GM18951 (cell line): Measurements from ENCODE around the gene CHGA.

ENCODE experiments used
- POLR2A ChIP-seq: IDR thresholded peaks from 4 replicates; pipeline ENCODE4 v1.6.1; 2011; ENCODE audit warnings: mild to moderate bottlenecking; ENCODE audit not compliant: insufficient read length, insufficient read depth; ENCODE audit errors: extremely low read depth
- in situ Hi-C: fragments of 300-500 bp; cut with MboI; formaldehyde crosslinking; loops from one replicate; pipeline ENCODE4 v1.12.0; 2022; ENCODE audit warnings: low sequenced_read_pairs, mixed read lengths, inconsistent platforms; ENCODE audit not compliant: unreplicated experiment

The CHGA gene

GRCh38 chr14:92922883-92923743, at the start of gene CHGA:
TSS of gene CHGA (plus strand) at chr14:92923150. CDS start at chr14:92923360, 210 bp downstream.
- in situ Hi-C loops: no loop called here
- no peak for TF ChIP-seq POLR2A

GRCh38 chr14:92874962-92875661, 47.8 kb upstream of the CHGA start:
- in situ Hi-C loops: no loop called here
- TF ChIP-seq POLR2A: no peak

GRCh38 chr14:92877757-92878431, 45.1 kb upstream of the CHGA start:
- no peak for TF ChIP-seq POLR2A
- in situ Hi-C loops: no loop called here

GRCh38 chr14:92880351-92880750, 42.6 kb upstream of the CHGA start:
- no peak for TF ChIP-seq POLR2A
- in situ Hi-C loops: no loop called here

- in situ Hi-C loops: no loop called here
These were observed 42.1 kb upstream of the CHGA start for GRCh38 chr14:92880851-92881250.

GRCh38 chr14:92883066-92883465, 39.9 kb upstream of the CHGA start:
- in situ Hi-C loops: no loop called here
- no peak for TF ChIP-seq POLR2A

More at GRCh38 chr14:92880851-92881250, 42.1 kb upstream of the CHGA start:
- no peak for TF ChIP-seq POLR2A

- in situ Hi-C loops: no loop called here
These were observed 38.5 kb upstream of the CHGA start for GRCh38 chr14:92884410-92884809.

GRCh38 chr14:92885279-92886061, 37.5 kb upstream of the CHGA start:
- in situ Hi-C loops: no loop called here
- no peak for TF ChIP-seq POLR2A

More at GRCh38 chr14:92884410-92884809, 38.5 kb upstream of the CHGA start:
- TF ChIP-seq POLR2A: no peak

GRCh38 chr14:92886337-92886736, 36.6 kb upstream of the CHGA start:
- in situ Hi-C loops: no loop called here
- TF ChIP-seq POLR2A: no peak

GRCh38 chr14:92887157-92887556, 35.8 kb upstream of the CHGA start:
- no peak for TF ChIP-seq POLR2A
- in situ Hi-C loops: no loop called here

GRCh38 chr14:92888896-92889295, 34.1 kb upstream of the CHGA start:
- in situ Hi-C loops: no loop called here
- no peak for TF ChIP-seq POLR2A

GRCh38 chr14:92890830-92891588, 31.9 kb upstream of the CHGA start:
- no peak for TF ChIP-seq POLR2A
- in situ Hi-C loops: no loop called here
